ENCODE measurements around the gene TEX264. TPM values are rescaled to one million over a fixed set of nuclear protein-coding genes. Genes with fewer than 3 reads are reported as not detected.

The TEX264 gene
- total RNA-seq, 2 donors from 2014 or later: 27.0 to 31.9 TPM

- peaks cover 39 to 42% of the 10 kb centered on the region in 2 donors for H3K4me1 Mint-ChIP-seq (ENCODE audit: low read depth in 2 of 2)
- peak overlapping the region; percentile 52 to 54 for H3K27ac Mint-ChIP-seq
- no peaks in the 10 kb centered on the region for H3K27me3 Mint-ChIP-seq
- no peaks in the 10 kb centered on the region for H3K9me3 Mint-ChIP-seq
- ATAC-seq: no peak
- H3K36me3 Mint-ChIP-seq: no peaks in the 10 kb centered on the region
- no peak overlapping the region for H3K4me3 Mint-ChIP-seq
- DNase-seq (ENCODE audit: low spot score): no peak
Measured at GRCh38 chr3:51668756-51669155, 2.3 kb upstream of the TEX264 start.

- ATAC-seq (no peak), DNase-seq (ENCODE audit: low spot score) (peak; percentile 85)
- Mint-ChIP-seq H3K27me3 (no peaks in the 10 kb centered on the region), H3K36me3 (no peaks in the 10 kb centered on the region), H3K9me3 (no peaks in the 10 kb centered on the region), H3K4me3 (peak overlapping the region; percentile 93), H3K4me1 (ENCODE audit: low read depth in 2 of 2) (peaks cover 39 to 46% of the 10 kb centered on the region in 2 donors), H3K27ac (peak overlapping the region; percentile 52 to 54)
Measured at GRCh38 chr3:51669241-51670052, 1.6 kb upstream of the TEX264 start.

- Mint-ChIP-seq H3K4me1 (ENCODE audit: low read depth in 2 of 2) (peaks cover 46 to 54% of the 10 kb centered on the region in 2 donors), H3K4me3 (peak overlapping the region; percentile 93), H3K9me3 (no peaks in the 10 kb centered on the region), H3K36me3 (no peaks in the 10 kb centered on the region), H3K27me3 (no peaks in the 10 kb centered on the region), H3K27ac (peak overlapping the region in 1 of 2 donors; percentile 54)
- DNase-seq (ENCODE audit: low spot score) (no peak), ATAC-seq (no peak)
Measured at GRCh38 chr3:51670053-51670822, 814 bp upstream of the TEX264 start.

GRCh38 chr3:51671734-51672475 is 853 bp downstream of the TEX264 start:
- H3K27ac Mint-ChIP-seq: peak overlapping the region; percentile 88 to 89
- H3K9me3 Mint-ChIP-seq: no peaks in the 10 kb centered on the region
- ATAC-seq (peak; percentile 55 to 58), DNase-seq (ENCODE audit: low spot score) (peak; percentile 69)
- peaks cover 5% of the 10 kb centered on the region for H3K36me3 Mint-ChIP-seq
- peak overlapping the region; percentile 93 for H3K4me3 Mint-ChIP-seq
- H3K4me1 Mint-ChIP-seq (ENCODE audit: low read depth in 2 of 2): peaks cover 56 to 70% of the 10 kb centered on the region in 2 donors
- H3K27me3 Mint-ChIP-seq: no peaks in the 10 kb centered on the region

GRCh38 chr3:51673181-51673801 is 2.2 kb downstream of the TEX264 start:
- Mint-ChIP-seq H3K36me3 (peaks cover 5% of the 10 kb centered on the region), H3K4me1 (ENCODE audit: low read depth in 2 of 2) (peaks cover 65 to 75% of the 10 kb centered on the region in 2 donors), H3K9me3 (no peaks in the 10 kb centered on the region), H3K4me3 (peak overlapping the region; percentile 47), H3K27me3 (no peaks in the 10 kb centered on the region), H3K27ac (peak overlapping the region; percentile 11 to 88)
- DNase-seq (ENCODE audit: low spot score) (no peak), ATAC-seq (no peak)

GRCh38 chr3:51673802-51674654 is 3.0 kb downstream of the TEX264 start:
- H3K27ac Mint-ChIP-seq: peak overlapping the region; percentile 11 to 88

GRCh38 chr3:51675201-51675611 is 4.2 kb downstream of the TEX264 start:
- Mint-ChIP-seq H3K9me3 (no peaks in the 10 kb centered on the region), H3K27ac (peak overlapping the region; percentile 41 to 90), H3K4me3 (peak overlapping the region; percentile 70), H3K27me3 (no peaks in the 10 kb centered on the region), H3K36me3 (peaks cover 5% of the 10 kb centered on the region), H3K4me1 (ENCODE audit: low read depth in 2 of 2) (peaks cover 64 to 65% of the 10 kb centered on the region in 2 donors)
- ATAC-seq (no peak), DNase-seq (ENCODE audit: low spot score) (peak; percentile 41)

More at GRCh38 chr3:51673802-51674654, 3.0 kb downstream of the TEX264 start:
- ATAC-seq: no peak
- H3K9me3 Mint-ChIP-seq: no peaks in the 10 kb centered on the region
- H3K4me3 Mint-ChIP-seq: peak overlapping the region; percentile 47
- H3K27me3 Mint-ChIP-seq: no peaks in the 10 kb centered on the region
- no peak for DNase-seq (ENCODE audit: low spot score)
- H3K4me1 Mint-ChIP-seq (ENCODE audit: low read depth in 2 of 2): peaks cover 66 to 70% of the 10 kb centered on the region in 2 donors
- H3K36me3 Mint-ChIP-seq: peaks cover 5% of the 10 kb centered on the region

- peak; percentile 32 for DNase-seq (ENCODE audit: low spot score)
- Mint-ChIP-seq H3K4me1 (ENCODE audit: low read depth in 2 of 2) (peaks cover 66% of the 10 kb centered on the region in 2 donors), H3K36me3 (peaks cover 5% of the 10 kb centered on the region), H3K9me3 (no peaks in the 10 kb centered on the region), H3K27me3 (no peaks in the 10 kb centered on the region), H3K4me3 (peak overlapping the region; percentile 70), H3K27ac (peak overlapping the region; percentile 41 to 90)
- no peak for ATAC-seq
Measured at GRCh38 chr3:51676102-51676640, 5.1 kb downstream of the TEX264 start.

GRCh38 chr3:51677358-51677757 is 6.3 kb downstream of the TEX264 start:
- H3K9me3 Mint-ChIP-seq: no peaks in the 10 kb centered on the region
- peak overlapping the region; percentile 56 to 89 for H3K27ac Mint-ChIP-seq
- no peaks in the 10 kb centered on the region for H3K27me3 Mint-ChIP-seq
- H3K4me3 Mint-ChIP-seq: no peak overlapping the region
- ATAC-seq: no peak
- no peak for DNase-seq (ENCODE audit: low spot score)
- peaks cover 68 to 70% of the 10 kb centered on the region in 2 donors for H3K4me1 Mint-ChIP-seq (ENCODE audit: low read depth in 2 of 2)
- peaks cover 5% of the 10 kb centered on the region for H3K36me3 Mint-ChIP-seq

- DNase-seq (ENCODE audit: low spot score) (no peak), ATAC-seq (no peak)
- Mint-ChIP-seq H3K27ac (peak overlapping the region; percentile 56 to 89), H3K9me3 (no peaks in the 10 kb centered on the region), H3K36me3 (peaks cover 5% of the 10 kb centered on the region), H3K4me3 (no peak overlapping the region), H3K27me3 (no peaks in the 10 kb centered on the region), H3K4me1 (ENCODE audit: low read depth in 2 of 2) (peaks cover 69 to 71% of the 10 kb centered on the region in 2 donors)
Measured at GRCh38 chr3:51678186-51678585, 7.1 kb downstream of the TEX264 start.

- DNase-seq (ENCODE audit: low spot score): no peak
- Mint-ChIP-seq H3K4me1 (ENCODE audit: low read depth in 2 of 2) (peaks cover 66 to 68% of the 10 kb centered on the region in 2 donors), H3K9me3 (no peaks in the 10 kb centered on the region), H3K27me3 (no peaks in the 10 kb centered on the region), H3K36me3 (peaks cover 5% of the 10 kb centered on the region), H3K4me3 (no peak overlapping the region), H3K27ac (peak overlapping the region; percentile 41 to 89)
- no peak for ATAC-seq
Measured at GRCh38 chr3:51678641-51679040, 7.6 kb downstream of the TEX264 start.

GRCh38 chr3:51679318-51679717 is 8.3 kb downstream of the TEX264 start:
- Mint-ChIP-seq H3K27ac (peak overlapping the region; percentile 75 to 96), H3K36me3 (peaks cover 5% of the 10 kb centered on the region), H3K4me3 (no peak overlapping the region), H3K4me1 (ENCODE audit: low read depth in 2 of 2) (peaks cover 69 to 71% of the 10 kb centered on the region in 2 donors), H3K9me3 (no peaks in the 10 kb centered on the region), H3K27me3 (no peaks in the 10 kb centered on the region)
- ATAC-seq: no peak
- DNase-seq (ENCODE audit: low spot score): no peak
